Activated naive CD8-positive, alpha-beta T cell (primary cell): ENCODE results near the gene PAK5.

Experiments used
- H3K27ac Mint-ChIP-seq: one replicate; pipeline ENCODE4 v1.8.0; 2021; ENCODE audit warnings: mixed read lengths
- H3K27me3 Mint-ChIP-seq: one replicate; pipeline ENCODE4 v1.8.0; 2021; ENCODE audit warnings: mixed read lengths
- H3K36me3 Mint-ChIP-seq: one replicate; pipeline ENCODE4 v1.8.0; 2021; ENCODE audit warnings: mixed read lengths
- H3K4me1 Mint-ChIP-seq: one replicate; pipeline ENCODE4 v1.8.0; 2021; ENCODE audit warnings: low read depth, mixed read lengths
- H3K4me3 Mint-ChIP-seq: one replicate; pipeline ENCODE4 v1.8.0; 2021; ENCODE audit warnings: mild to moderate bottlenecking, mixed read lengths
- H3K9me3 Mint-ChIP-seq: one replicate; pipeline ENCODE4 v1.8.0; 2021; ENCODE audit warnings: low read depth, mixed read lengths

Gene PAK5

GRCh38 chr20:9838378-9839295, at the start of gene PAK5:
Gene PAK5, minus strand, starts transcription at chr20:9839076. Its CDS starts 194,748 bp downstream, at chr20:9644328.
- Mint-ChIP-seq H3K36me3 (no peaks in the 10 kb centered on the region), H3K4me3 (no peak within 1 kb of the TSS), H3K27ac (no peak within 1 kb of the TSS), H3K4me1 (no peaks in the 10 kb centered on the region), H3K27me3 (peaks cover 26% of the 10 kb centered on the region), H3K9me3 (peaks cover 9% of the 10 kb centered on the region)

GRCh38 chr20:9887706-9888105, 48.8 kb upstream of the PAK5 start:
- Mint-ChIP-seq H3K4me1 (no peaks in the 10 kb centered on the region), H3K36me3 (no peaks in the 10 kb centered on the region), H3K27ac (no peak overlapping the region), H3K4me3 (no peak overlapping the region), H3K27me3 (peaks cover 13% of the 10 kb centered on the region), H3K9me3 (peaks cover 8% of the 10 kb centered on the region)

GRCh38 chr20:9886227-9886626, 47.4 kb upstream of the PAK5 start:
- Mint-ChIP-seq H3K27me3 (peaks cover 9% of the 10 kb centered on the region), H3K4me1 (no peaks in the 10 kb centered on the region), H3K36me3 (no peaks in the 10 kb centered on the region), H3K4me3 (no peak overlapping the region), H3K27ac (no peak overlapping the region), H3K9me3 (peaks cover 10% of the 10 kb centered on the region)

GRCh38 chr20:9884666-9885065, 45.8 kb upstream of the PAK5 start:
- Mint-ChIP-seq H3K4me3 (no peak overlapping the region), H3K4me1 (no peaks in the 10 kb centered on the region), H3K9me3 (peaks cover 6% of the 10 kb centered on the region), H3K27me3 (peaks cover 9% of the 10 kb centered on the region), H3K27ac (no peak overlapping the region), H3K36me3 (no peaks in the 10 kb centered on the region)

GRCh38 chr20:9884061-9884460, 45.2 kb upstream of the PAK5 start:
- peaks cover 3% of the 10 kb centered on the region for H3K9me3 Mint-ChIP-seq
- H3K4me3 Mint-ChIP-seq = no peak overlapping the region
- no peaks in the 10 kb centered on the region for H3K4me1 Mint-ChIP-seq
- peaks cover 9% of the 10 kb centered on the region for H3K27me3 Mint-ChIP-seq
- no peak overlapping the region for H3K27ac Mint-ChIP-seq
- no peaks in the 10 kb centered on the region for H3K36me3 Mint-ChIP-seq

GRCh38 chr20:9877932-9878495, 39.1 kb upstream of the PAK5 start:
- peaks cover under 1% of the 10 kb centered on the region for H3K27me3 Mint-ChIP-seq
- no peak overlapping the region for H3K4me3 Mint-ChIP-seq
- no peaks in the 10 kb centered on the region for H3K4me1 Mint-ChIP-seq
- H3K36me3 Mint-ChIP-seq = no peaks in the 10 kb centered on the region
- no peak overlapping the region for H3K27ac Mint-ChIP-seq
- peaks cover 3% of the 10 kb centered on the region for H3K9me3 Mint-ChIP-seq

GRCh38 chr20:9867196-9867980, 28.5 kb upstream of the PAK5 start:
- Mint-ChIP-seq H3K36me3 (no peaks in the 10 kb centered on the region), H3K9me3 (no peaks in the 10 kb centered on the region), H3K4me1 (no peaks in the 10 kb centered on the region), H3K27me3 (peaks cover 5% of the 10 kb centered on the region), H3K27ac (no peak overlapping the region), H3K4me3 (no peak overlapping the region)

- Mint-ChIP-seq H3K4me3 (no peak overlapping the region), H3K36me3 (no peaks in the 10 kb centered on the region), H3K4me1 (no peaks in the 10 kb centered on the region), H3K27ac (no peak overlapping the region), H3K9me3 (peaks cover 3% of the 10 kb centered on the region), H3K27me3 (peaks cover 1% of the 10 kb centered on the region)
These were observed 13.7 kb upstream of the PAK5 start for GRCh38 chr20:9852566-9852965.

GRCh38 chr20:9839626-9840025, 750 bp upstream of the PAK5 start:
- H3K4me3 Mint-ChIP-seq = no peak overlapping the region
- no peak overlapping the region for H3K27ac Mint-ChIP-seq
- peaks cover 9% of the 10 kb centered on the region for H3K9me3 Mint-ChIP-seq
- no peaks in the 10 kb centered on the region for H3K36me3 Mint-ChIP-seq
- H3K4me1 Mint-ChIP-seq = no peaks in the 10 kb centered on the region
- H3K27me3 Mint-ChIP-seq = peaks cover 27% of the 10 kb centered on the region

- Mint-ChIP-seq H3K27me3 (peaks cover 26% of the 10 kb centered on the region), H3K4me3 (no peak overlapping the region), H3K36me3 (no peaks in the 10 kb centered on the region), H3K27ac (no peak overlapping the region), H3K9me3 (peaks cover 9% of the 10 kb centered on the region), H3K4me1 (no peaks in the 10 kb centered on the region)
These were observed 870 bp downstream of the PAK5 start for GRCh38 chr20:9838035-9838377.

GRCh38 chr20:9837634-9838033, 1.2 kb downstream of the PAK5 start:
- Mint-ChIP-seq H3K9me3 (peaks cover 9% of the 10 kb centered on the region), H3K4me1 (no peaks in the 10 kb centered on the region), H3K27ac (no peak overlapping the region), H3K4me3 (no peak overlapping the region), H3K36me3 (no peaks in the 10 kb centered on the region), H3K27me3 (peaks cover 26% of the 10 kb centered on the region)

- Mint-ChIP-seq H3K4me1 (no peaks in the 10 kb centered on the region), H3K27ac (no peak overlapping the region)
These were observed 3.6 kb downstream of the PAK5 start for GRCh38 chr20:9835302-9835701.

GRCh38 chr20:9831032-9831431, 7.8 kb downstream of the PAK5 start:
- H3K4me3 Mint-ChIP-seq = no peak overlapping the region
- H3K9me3 Mint-ChIP-seq = no peaks in the 10 kb centered on the region
- peaks cover 2% of the 10 kb centered on the region for H3K27me3 Mint-ChIP-seq
- H3K36me3 Mint-ChIP-seq = no peaks in the 10 kb centered on the region
- no peak overlapping the region for H3K27ac Mint-ChIP-seq
- no peaks in the 10 kb centered on the region for H3K4me1 Mint-ChIP-seq

More at GRCh38 chr20:9835302-9835701, 3.6 kb downstream of the PAK5 start:
- Mint-ChIP-seq H3K4me3 (no peak overlapping the region), H3K36me3 (no peaks in the 10 kb centered on the region), H3K9me3 (no peaks in the 10 kb centered on the region), H3K27me3 (peaks cover 23% of the 10 kb centered on the region)

- peaks cover 1% of the 10 kb centered on the region for H3K27me3 Mint-ChIP-seq
- H3K9me3 Mint-ChIP-seq = no peaks in the 10 kb centered on the region
- no peaks in the 10 kb centered on the region for H3K4me1 Mint-ChIP-seq
- no peak overlapping the region for H3K27ac Mint-ChIP-seq
- H3K4me3 Mint-ChIP-seq = no peak overlapping the region
- no peaks in the 10 kb centered on the region for H3K36me3 Mint-ChIP-seq
These were observed 9.0 kb downstream of the PAK5 start for GRCh38 chr20:9829835-9830234.

GRCh38 chr20:9817654-9818053, 21.2 kb downstream of the PAK5 start:
- Mint-ChIP-seq H3K4me1 (no peaks in the 10 kb centered on the region), H3K27me3 (no peaks in the 10 kb centered on the region)

More at GRCh38 chr20:9817654-9818053, 21.2 kb downstream of the PAK5 start:
- Mint-ChIP-seq H3K4me3 (no peak overlapping the region), H3K9me3 (no peaks in the 10 kb centered on the region), H3K36me3 (no peaks in the 10 kb centered on the region), H3K27ac (no peak overlapping the region)
